IPS-NIHi11 (cell line): ENCODE data around the gene FURIN.
"Not testable (repeated sequence)": the region's sequence is repeated elsewhere in the genome, so short reads cannot be mapped to it uniquely, and the experiment has no call there.

Experiments used
- DNase-seq: peaks from one replicate; pipeline ENCODE4 v3.0.0; 2012; ENCODE audit warnings: mixed read lengths, low spot score

FURIN gene

GRCh38 chr15:90870354-90871138, 2.2 kb downstream of the FURIN start:
- DNase-seq = peak; percentile 44

GRCh38 chr15:90871139-90871715, 2.8 kb downstream of the FURIN start:
- DNase-seq = peak; percentile 59

- DNase-seq = peak; percentile 73
Observed at GRCh38 chr15:90871716-90872485, 3.5 kb downstream of the FURIN start.

GRCh38 chr15:90872486-90873184, 4.2 kb downstream of the FURIN start:
- no peak for DNase-seq

- no peak for DNase-seq
Observed at GRCh38 chr15:90873488-90873997, 5.2 kb downstream of the FURIN start.

- DNase-seq = peak; percentile 55
Observed at GRCh38 chr15:90873998-90874605, 5.7 kb downstream of the FURIN start.

- DNase-seq = not testable (repeated sequence)
Observed at GRCh38 chr15:90874986-90875385, 6.6 kb downstream of the FURIN start.

GRCh38 chr15:90875549-90875981, 7.2 kb downstream of the FURIN start:
- DNase-seq = no peak

GRCh38 chr15:90876046-90876445, 7.7 kb downstream of the FURIN start:
- DNase-seq = no peak

GRCh38 chr15:90876512-90877170, 8.3 kb downstream of the FURIN start:
- DNase-seq = no peak

- DNase-seq = no peak
Observed at GRCh38 chr15:90877315-90877714, 8.9 kb downstream of the FURIN start.

GRCh38 chr15:90877996-90878395, 9.6 kb downstream of the FURIN start:
- no peak for DNase-seq

- DNase-seq = no peak
Observed at GRCh38 chr15:90878660-90879059, 10.3 kb downstream of the FURIN start.

- DNase-seq = no peak
Observed at GRCh38 chr15:90879730-90880366, 11.5 kb downstream of the FURIN start.

- DNase-seq = no peak
Observed at GRCh38 chr15:90880381-90881145, 12.2 kb downstream of the FURIN start.

GRCh38 chr15:90881181-90881977, 13.0 kb downstream of the FURIN start:
- no peak for DNase-seq

- DNase-seq = no peak
Observed at GRCh38 chr15:90881978-90882721, 13.8 kb downstream of the FURIN start.
